ENCODE measurements around the gene TOMM70. TPM values are rescaled to one million over a fixed set of nuclear protein-coding genes. Genes with fewer than 3 reads are reported as not detected.
A peak's percentile ranks its signal among the peaks of the same experiment; 100 is the strongest.
"Not testable (repeated sequence)": the region's sequence is repeated elsewhere in the genome, so short reads cannot be mapped to it uniquely, and the experiment has no call there.

Gene TOMM70
- total RNA-seq: 10 to 100 TPM; 22.5 to 30.3 TPM

GRCh38 chr3:100400780-100401673 is at the start of gene TOMM70, which contains the start of gene LNP1:
Gene TOMM70 (minus strand): TSS chr3:100401089. CDS start chr3:100400949, 140 bp downstream.
Gene LNP1 (plus strand): TSS chr3:100401539. CDS start chr3:100429730, 28,191 bp downstream.
- Histone ChIP-seq H3K4me1 (ENCODE audit: control insufficient read depth in 1 of 2, low read depth in 2 of 2) (peaks cover 25 to 39% of the 10 kb centered on the region in 2 donors), H3K36me3 (no peaks in the 10 kb centered on the region), H3K27ac (peak within 1 kb of the TSS; percentile 93 to 95), H3K9me3 (no peaks in the 10 kb centered on the region), H3K4me3 (peak within 1 kb of the TSS; percentile 98), H3K27me3 (replicated peaks; ENCODE audit: insufficient read depth) (no peaks in the 10 kb centered on the region)
- DNase-seq (ENCODE audit: low spot score): peak; percentile 95
- peak; percentile 100 for ATAC-seq (ENCODE audit: insufficient number of reproducible peaks, low FRiP score, low read depth)
- no peak for TF ChIP-seq CTCF (IDR thresholded peaks at IDR 0.05)

- Histone ChIP-seq H3K9me3 (no peaks in the 10 kb centered on the region), H3K36me3 (no peaks in the 10 kb centered on the region), H3K27ac (no peak overlapping the region), H3K4me1 (ENCODE audit: control insufficient read depth in 1 of 2, low read depth in 2 of 2) (no peaks in the 10 kb centered on the region), H3K27me3 (replicated peaks; ENCODE audit: insufficient read depth) (no peaks in the 10 kb centered on the region), H3K4me3 (no peak overlapping the region)
- no peak for DNase-seq (ENCODE audit: low spot score)
- no peak for TF ChIP-seq CTCF (IDR thresholded peaks at IDR 0.05)
- no peak for ATAC-seq (ENCODE audit: insufficient number of reproducible peaks, low FRiP score, low read depth)
Observed at GRCh38 chr3:100449214-100449613, 48.3 kb upstream of the TOMM70 start.

GRCh38 chr3:100448079-100448478 is 47.2 kb upstream of the TOMM70 start:
- no peaks in the 10 kb centered on the region for H3K27me3 ChIP-seq (replicated peaks; ENCODE audit: insufficient read depth)
- no peaks in the 10 kb centered on the region for H3K4me1 ChIP-seq (ENCODE audit: control insufficient read depth in 1 of 2, low read depth in 2 of 2)
- no peaks in the 10 kb centered on the region for H3K36me3 ChIP-seq
- H3K27ac ChIP-seq: no peak overlapping the region
- TF ChIP-seq CTCF (IDR thresholded peaks at IDR 0.05): no peak
- no peaks in the 10 kb centered on the region for H3K9me3 ChIP-seq
- ATAC-seq (ENCODE audit: insufficient number of reproducible peaks, low FRiP score, low read depth) (no peak), DNase-seq (ENCODE audit: low spot score) (no peak)
- no peak overlapping the region for H3K4me3 ChIP-seq

- not testable (repeated sequence) for H3K4me3 ChIP-seq; H3K36me3 ChIP-seq; H3K9me3 ChIP-seq; DNase-seq (ENCODE audit: low spot score); H3K27ac ChIP-seq; H3K27me3 ChIP-seq (replicated peaks; ENCODE audit: insufficient read depth); H3K4me1 ChIP-seq (ENCODE audit: control insufficient read depth in 1 of 2, low read depth in 2 of 2); ATAC-seq (ENCODE audit: insufficient number of reproducible peaks, low FRiP score, low read depth)
Observed at GRCh38 chr3:100447067-100447466, 46.2 kb upstream of the TOMM70 start.

GRCh38 chr3:100443690-100444089 is 42.8 kb upstream of the TOMM70 start:
- DNase-seq (ENCODE audit: low spot score): no peak
- Histone ChIP-seq H3K36me3 (no peaks in the 10 kb centered on the region), H3K27ac (no peak overlapping the region)

More at GRCh38 chr3:100443690-100444089, 42.8 kb upstream of the TOMM70 start:
- Histone ChIP-seq H3K27me3 (replicated peaks; ENCODE audit: insufficient read depth) (no peaks in the 10 kb centered on the region), H3K4me1 (ENCODE audit: control insufficient read depth in 1 of 2, low read depth in 2 of 2) (no peaks in the 10 kb centered on the region), H3K4me3 (no peak overlapping the region), H3K9me3 (no peaks in the 10 kb centered on the region)
- no peak for ATAC-seq (ENCODE audit: insufficient number of reproducible peaks, low FRiP score, low read depth)
- no peak for TF ChIP-seq CTCF (IDR thresholded peaks at IDR 0.05)
